Forelimb muscle (tissue), 1 donor: ENCODE measurements around the gene TMEM150A. TPM values are rescaled to one million over a fixed set of nuclear protein-coding genes. Genes with fewer than 3 reads are reported as not detected.
"Not testable (repeated sequence)": the region's sequence is repeated elsewhere in the genome, so short reads cannot be mapped to it uniquely, and the experiment has no call there.

Source experiments
- DNase-seq: peaks from one replicate; pipeline ENCODE4 v3.0.0-alpha.2; 2013; ENCODE audit warnings: low read depth
- polyA plus RNA-seq: library from polyadenylated mRNA; unstranded; fragments of 120-200 nt; gene quantifications from one replicate; pipeline ENCODE4 v1.2.1, GENCODE V29; 2013; ENCODE audit not compliant: insufficient read length

Gene TMEM150A
- polyA plus RNA-seq, 1 donor = 9.9 TPM

DNA sequence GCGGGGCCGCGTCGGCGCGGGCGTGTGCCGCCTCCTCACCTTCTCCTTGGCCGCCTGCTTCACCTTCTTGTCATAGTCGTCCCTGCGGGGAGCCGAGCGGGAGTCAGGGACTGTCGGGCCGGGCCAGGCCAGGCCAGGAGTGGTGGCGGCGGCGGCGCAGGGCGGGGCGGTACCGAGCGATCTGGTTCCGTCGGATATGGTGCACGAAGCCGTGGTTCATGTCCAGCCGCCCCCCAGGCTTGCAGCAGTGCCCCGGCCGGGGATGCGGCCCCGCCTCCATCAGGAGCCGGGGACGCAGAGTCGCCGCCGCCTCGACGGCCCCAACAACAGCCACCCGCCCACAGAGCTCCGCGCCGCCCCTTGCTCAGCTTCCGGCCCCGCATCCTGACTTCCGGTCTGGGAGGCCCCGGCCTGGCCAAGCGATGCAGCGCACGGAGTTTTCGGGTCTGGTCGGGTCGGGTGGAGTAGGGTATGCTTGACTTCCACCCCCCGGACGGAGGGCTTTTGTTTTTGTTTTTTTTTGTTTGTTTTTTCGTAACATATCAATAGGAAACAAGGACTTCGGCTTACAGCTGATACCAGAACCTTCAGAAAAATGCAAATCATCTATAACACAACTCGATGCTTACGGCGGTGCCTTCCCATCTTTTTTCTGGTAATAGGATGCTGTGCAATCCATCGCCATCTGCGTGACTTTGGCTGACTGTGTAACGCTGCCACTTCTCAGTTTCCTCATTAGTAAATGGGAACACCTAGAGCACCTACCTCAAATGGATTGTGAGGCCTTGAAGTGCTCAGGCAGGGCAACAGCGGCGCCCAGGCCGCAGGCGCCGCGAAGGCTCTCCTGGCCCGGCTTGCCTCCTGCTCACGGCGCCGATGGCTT lies 9.4 kb upstream of the TMEM150A start, which contains the start of gene C2orf68:
C2orf68 (minus strand) TSS at position 362 of the 883 bp plus-strand sequence; CDS start at position 280, 82 bp downstream.
- DNase-seq = peak; percentile 69

DNA sequence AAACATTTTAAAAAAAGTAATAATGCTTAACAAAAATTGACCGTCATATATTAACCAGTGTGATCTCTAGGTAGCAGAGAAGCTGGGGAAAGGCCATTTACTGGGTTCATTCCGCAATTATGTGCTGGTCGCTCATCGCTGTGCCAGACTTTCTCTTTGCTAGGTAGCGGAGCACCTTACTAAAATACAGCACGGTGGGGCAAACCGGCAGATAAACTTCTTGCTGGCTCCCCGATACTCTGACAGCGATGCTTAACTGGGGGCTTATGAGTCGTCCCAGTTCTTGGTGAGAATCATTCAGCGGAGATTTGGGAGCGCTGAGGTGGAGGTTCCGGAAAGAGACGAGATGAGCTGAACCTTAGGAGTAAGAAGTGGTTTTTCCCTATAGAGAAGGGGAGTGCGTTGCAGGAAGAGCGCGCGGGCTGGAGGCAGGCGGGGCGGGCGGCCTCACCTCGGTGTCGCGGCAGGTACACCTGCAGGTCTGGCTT lies 8.8 kb upstream of the TMEM150A start:
- DNase-seq = no peak

DNA sequence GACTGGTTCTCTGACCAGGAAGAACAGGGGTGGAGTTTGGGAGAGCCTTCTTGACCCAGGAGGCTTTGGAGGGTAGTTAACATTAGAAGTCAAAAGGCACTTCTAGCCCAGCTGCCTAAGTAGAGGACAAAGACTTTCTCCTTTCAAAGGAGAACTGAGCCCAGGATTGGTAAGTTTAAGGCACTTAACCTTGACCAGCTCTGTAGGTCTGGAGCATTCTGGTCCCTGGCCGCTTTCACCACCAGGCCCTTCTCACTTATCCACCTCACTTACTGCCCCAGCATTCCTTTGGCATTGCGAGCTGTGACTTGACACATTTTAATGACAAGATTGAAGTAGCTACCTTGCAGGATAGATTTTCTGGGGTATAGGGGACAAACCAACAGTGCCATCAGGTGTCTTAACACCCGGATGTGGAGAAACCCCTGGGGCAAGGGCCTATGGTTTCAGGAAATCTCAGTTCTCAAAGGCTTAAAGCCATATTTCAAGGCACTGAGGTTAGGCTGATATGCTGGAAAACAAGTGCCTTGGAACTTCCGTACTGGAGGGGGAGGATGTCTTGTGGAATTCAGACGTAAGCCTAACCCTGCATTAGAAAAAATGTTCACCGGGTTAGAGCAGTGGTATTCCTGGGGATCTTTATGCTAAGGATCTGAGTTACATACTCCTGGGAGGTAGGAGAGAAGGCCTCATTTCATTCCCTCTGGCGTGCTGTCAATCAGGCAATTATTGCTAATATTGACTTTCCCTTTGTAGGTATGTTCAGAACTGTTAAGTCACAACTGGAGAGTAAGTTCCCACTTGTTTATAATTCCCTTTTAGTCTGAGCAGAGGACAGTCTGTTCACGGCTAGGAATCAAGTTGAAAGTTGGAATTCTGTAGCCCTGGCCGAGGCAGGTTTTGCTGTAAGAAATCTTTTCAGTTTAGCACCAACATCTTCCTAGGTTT lies 5.0 kb upstream of the TMEM150A start:
- DNase-seq = no peak

DNA sequence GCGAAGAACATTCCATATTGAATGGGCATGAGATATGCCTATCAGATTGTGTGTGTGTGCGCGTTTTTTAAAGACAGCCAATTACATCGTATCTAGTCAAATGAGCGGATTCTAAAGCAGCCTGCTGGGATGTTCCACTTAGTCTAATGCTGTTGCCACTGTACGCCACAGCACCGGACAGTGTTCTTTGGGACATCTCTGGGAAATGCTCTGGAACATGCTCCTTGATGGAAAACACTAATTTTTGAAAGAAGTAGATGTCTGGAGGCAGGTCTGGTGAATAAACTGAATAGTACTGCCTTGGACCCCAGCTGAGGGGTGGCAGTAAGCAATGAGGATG lies 3.6 kb upstream of the TMEM150A start:
- DNase-seq = no peak

DNA sequence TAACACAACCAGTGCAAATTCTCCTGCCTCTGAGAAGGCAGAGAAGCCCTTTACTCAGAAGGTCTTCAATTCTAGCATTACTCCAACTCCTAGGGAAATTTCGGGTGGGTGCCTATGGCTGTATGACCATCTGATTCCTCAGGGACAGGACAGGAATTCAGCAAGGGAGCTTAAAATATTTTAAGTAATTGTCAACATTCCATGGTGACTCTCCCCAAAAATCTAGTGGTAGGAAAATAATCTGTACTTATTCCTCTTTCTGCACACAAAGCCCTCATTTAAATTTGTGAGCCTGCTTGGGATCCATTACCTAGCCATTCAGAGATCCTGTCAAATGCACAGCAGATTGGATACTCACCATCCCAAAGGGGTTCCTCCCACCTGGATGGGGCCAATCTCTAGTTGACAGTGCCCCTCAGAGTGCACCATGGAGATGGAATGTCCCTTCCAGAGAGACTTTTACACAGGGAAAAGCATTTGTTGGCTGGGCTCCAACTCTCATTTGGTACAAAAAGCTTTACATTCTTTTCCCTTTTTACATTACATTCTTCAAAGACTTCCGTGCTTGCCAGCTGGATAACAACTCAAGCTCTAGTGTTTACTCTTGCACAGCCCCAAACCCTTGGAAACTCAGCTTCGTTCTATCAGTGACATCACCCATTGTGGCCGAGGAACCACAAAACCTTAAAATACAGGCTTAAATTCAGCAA lies 3.1 kb upstream of the TMEM150A start:
- no peak for DNase-seq

DNA sequence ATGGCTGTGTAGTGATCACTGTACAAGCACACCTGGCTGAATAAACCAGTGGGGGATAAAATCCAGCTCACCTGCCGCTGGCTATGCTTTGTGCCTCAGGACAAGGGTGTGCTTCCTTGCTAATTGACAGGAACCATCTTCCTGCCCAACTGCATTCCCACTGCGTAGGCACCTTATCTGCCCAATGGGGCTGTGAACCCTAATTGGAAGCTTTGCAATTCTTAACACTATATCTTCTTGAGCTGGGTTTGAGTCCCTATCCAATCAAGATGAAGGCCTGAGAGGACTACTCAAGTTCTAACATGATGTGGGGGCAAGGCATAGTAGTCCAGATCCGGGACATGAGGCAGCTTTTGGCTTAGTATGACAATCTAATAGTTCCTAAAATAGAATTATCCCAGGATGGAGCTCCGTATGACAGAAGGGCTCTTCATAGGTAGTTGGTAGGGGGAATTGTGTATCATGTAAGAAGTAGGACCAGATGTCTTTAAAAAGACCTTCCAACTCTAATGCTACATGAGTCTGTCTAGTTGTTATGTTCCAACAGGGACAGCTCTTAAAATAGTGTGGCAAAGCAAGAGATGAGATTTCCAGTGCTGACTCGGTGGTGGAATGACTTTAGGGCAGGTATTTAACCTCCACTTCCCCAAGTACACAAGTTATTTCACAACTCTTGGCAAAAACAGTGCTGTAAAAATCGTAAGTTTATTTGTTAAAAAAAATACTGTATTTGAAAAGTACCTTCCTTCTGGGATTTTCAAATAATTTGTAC lies 2.3 kb upstream of the TMEM150A start:
- no peak for DNase-seq

DNA sequence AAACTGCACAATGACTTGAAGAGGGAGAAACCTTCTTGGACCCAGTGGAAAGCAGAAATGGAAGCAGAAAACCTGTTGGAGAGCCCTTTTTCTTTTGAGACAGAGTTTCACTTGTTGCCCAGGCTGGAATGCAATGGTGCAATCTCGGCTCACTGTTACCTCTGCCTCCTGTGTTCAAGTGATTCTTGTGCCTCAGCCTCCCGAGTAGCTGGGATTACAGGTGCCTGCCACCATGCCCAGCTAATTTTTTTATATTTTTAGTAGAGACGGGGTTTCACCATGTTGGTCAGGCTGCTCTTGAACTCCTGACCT lies 1.6 kb upstream of the TMEM150A start:
- not testable (repeated sequence) for DNase-seq

DNA sequence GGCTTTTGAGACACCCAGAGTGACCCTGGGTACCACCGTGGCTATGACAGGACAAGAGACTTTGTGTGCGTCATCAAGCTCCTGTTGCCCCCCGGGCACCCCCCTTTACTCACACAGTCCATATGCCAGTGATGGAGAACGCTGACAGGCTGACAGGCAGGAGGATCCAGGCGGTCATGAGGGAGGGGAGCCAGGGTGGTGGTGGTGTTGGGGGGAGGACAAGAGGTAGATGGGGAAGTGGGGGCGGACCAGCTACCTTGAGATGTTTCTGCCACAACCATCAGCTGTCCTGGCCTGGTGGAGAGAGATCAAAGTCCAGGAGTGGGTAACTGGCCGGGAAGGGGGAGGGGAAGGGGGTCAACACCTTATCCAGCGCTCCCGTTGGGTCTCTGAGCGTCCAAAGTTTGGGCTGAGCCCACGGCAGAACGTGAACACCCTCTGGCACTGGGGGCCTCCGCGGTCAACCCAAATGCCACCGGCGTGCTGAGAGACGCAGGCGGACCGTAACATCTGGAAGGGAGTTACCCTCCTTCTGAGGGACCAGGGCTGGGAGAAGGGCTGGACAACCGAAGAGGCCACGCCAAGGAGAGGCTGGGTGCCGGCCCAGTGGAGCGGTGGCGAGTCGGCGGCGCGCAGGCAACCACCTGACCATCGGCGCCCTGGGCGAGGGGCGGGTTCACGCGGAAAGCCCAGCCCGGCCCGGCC lies 575 bp downstream of the TMEM150A start:
- DNase-seq = no peak

DNA sequence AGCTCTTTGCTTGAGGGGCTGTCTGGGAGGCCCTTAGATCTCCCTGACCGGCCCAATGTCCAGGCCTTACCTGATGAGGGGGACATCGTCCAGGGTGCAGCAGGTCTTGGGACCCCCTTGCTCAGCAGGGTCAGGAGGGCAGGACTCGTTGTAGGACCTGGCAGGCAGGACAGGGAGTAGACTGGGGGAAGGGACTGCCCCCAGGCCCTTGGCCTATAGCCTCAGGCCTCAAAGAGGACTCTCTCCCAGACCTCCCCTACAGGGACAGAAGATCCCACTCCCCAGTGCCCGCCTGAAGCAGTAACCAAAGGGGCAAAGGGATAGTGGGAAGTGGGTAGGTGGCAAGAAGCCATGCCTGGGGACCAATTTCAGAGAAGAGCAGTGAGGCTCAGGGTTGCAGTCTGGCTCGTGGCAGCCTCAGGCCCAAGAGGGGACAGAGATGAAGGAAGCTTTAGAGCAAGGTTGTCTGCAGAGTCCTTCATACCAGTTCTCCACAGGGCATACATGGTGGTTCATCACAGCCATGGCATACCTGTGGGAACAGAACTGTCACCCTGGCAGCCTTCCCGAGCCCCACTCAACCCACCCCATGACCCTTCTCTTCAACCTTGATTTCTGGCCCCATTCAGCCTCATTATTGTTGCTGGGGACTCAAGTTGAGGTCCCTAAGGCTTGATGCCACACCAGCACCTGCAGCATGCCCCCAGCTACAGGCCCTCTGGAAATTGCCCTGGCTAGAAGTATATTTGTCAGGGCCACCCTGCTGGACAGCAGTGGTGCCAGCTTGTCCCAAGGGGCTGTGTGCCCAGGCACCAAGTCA lies 1.3 kb downstream of the TMEM150A start:
- no peak for DNase-seq

DNA sequence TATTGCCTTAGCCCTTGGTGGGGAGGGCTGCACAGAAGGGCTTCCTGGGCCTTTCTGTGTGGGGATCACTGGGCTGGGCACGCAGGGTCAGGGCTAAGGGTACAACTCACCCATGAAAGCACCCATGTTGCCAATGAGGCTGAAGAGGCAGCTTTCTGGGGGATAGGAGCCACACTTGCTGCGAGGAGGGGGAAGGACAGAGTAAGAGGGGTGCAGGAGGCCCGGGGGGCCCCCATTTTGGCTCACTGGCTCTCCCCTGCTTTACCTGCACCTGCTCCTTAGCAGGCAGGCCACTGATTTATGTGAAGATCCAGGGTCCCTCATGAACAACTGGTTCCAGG lies 2.3 kb downstream of the TMEM150A start:
- DNase-seq = no peak

DNA sequence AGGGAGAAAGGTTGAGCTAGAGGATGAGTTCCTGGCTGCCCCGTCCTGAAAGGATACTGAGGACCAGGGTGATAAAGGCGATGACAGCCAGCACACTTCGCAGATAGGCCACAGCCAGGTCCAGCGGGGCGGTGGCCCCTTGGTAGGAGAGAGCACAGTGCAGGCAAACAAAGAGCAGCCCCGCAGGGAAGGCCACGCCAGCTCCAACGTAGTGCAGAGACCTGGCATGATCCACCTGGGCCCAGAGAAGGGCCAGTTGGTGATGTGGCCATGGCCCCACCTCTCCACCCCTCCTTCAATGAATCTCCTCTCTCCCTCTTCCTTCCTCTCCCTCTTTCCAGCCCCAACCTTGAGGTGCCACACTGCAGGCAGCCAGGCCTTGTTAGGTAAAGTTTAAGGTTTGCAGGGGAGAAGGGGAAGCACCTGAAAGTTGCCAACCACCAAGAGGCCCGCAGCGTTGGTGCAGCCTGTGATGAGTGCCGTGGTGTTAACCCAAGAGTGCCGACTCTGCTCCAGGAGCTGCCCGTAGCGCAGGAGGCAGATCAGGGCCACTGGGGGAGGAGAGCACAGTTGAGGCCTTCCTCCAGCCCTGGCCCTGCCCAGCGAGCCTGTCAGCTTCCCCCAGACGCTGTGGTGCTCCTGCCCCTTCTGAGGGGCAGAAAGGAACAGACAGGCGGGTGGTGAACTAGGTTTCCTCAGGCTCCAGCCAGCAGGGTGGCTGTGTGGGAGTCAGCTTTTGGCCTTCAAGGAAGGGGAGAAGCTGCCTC lies 2.8 kb downstream of the TMEM150A start:
- DNase-seq = no peak

DNA sequence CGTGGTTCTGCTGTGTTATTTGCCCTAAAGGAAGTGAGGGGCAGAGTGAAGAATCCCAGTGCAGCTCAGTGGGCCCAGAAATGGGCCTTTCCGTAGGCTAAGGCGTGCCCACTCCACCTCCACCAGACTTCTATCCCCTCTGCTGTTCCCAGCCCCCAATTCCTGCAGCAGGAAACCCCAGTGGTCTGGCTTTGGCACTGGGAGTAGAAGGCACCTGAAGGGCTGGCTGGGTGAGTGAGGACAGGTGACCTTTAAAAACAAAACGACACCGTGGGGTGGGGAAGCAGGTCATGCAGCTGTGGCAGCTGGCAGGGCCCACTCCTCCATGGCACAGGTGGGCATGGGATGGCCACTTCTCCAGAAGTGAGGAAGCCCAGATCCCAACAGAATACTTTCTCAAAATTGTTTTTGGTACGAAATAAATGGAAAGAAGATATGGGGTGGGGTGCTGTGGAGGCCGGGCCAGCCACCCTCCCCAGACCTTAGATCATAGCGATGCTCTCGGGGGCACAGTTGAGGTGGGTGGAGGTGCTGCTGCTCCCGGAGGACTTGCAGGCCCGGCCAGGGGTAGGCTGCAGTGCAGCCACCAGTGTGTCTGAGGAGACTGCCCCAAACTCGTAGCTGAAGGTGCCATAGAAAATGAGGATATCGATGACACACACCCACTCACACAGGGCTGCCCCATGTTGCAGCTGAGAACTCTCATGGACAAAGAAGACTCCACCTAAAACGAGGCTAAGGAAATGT lies 3.7 kb downstream of the TMEM150A start:
- DNase-seq = no peak

DNA sequence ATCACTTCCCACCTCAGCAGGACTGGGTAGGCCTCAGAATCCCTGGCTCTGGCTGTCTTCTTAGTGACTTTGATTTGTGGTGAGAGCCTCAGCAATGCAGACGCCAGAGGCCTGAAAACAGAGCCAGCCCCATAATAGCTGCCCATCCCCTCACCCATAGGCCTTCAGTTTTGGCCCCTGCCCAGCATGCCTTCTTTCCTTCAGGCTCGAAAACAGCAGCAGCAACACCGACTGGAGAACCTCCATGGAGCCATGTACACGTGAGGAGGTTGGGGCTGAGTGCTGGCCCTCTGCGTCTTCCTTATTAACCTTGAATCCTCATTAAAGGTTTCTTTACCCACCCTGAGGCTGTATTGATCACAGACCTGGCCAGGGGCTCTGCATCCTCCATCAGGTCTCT lies 5.3 kb downstream of the TMEM150A start:
- DNase-seq = no peak

DNA sequence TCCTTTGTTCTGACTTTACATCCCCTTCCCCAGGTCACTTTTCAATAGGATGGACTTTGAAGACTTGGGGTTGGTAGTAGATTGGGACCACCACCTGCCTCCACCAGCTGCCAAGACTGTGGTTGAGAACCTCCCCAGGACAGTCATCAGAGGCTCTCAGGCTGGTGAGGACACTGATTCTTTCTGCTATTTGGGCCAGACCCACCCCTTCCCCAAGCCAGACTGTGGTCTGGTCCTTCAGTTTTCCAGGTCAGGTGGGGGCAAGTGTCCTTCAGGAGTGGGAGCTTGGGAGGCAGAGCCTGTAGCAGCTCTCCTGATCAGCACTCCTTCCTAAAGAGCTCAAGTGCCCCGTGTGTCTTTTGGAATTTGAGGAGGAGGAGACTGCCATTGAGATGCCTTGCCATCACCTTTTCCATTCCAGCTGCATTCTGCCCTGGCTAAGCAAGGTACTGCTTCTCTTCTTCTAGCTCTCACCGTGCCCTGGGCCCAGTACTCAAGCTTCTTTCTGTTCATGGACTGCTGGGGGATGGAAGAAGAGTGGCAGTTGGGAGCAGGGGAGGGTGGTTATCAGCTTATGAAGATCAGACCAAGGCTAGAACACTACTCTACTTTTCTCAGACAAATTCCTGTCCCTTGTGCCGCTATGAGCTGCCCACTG lies 5.9 kb downstream of the TMEM150A start:
- no peak for DNase-seq

DNA sequence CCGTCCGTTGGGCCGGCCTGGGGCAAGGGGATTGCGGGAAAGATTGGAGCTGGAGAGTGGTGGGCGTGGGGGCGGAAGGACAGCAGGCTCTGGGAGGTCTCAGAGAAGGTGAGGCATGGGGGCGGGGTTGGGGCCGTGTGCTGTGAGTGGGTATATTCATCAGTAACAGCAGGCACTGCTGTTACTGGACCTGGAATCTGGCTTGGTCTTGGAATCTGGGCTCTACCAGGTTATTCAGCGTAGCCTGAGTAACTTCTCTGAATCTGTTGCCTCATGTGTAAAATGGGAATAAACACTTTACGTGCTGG lies 6.5 kb downstream of the TMEM150A start:
- no peak for DNase-seq

DNA sequence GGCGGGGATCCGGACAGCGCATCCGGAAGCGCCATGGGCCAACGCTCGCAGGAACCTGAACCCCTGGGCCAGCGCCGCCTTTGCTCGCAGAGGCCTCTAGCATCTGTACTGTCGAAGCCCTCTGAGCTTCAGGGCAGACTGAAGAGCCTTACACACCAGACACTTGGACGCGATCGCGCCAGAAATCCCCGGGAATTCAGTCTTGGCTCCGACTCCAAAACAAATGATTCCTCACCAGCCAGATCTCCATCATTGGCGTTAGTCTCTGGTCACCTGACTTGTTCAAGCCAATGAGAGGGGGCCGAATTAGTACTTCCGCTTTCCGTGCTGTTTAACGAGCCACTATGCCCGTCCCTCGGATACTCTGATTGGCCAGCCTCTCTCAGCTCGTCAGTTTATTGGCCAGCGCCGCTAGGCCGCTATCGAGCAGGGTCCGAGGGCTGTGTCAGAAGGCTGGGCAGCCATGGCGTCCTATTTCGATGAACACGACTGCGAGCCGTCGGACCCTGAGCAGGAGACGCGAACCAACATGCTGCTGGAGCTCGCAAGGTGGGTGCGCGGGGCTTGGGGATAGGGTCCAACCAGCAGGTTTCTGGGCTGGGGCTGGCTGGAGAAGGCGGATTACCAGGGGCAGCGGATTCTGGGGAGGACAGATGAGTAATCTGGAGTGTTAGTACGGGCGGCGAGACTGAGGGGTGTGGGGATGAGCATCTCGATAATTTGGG lies 7.0 kb downstream of the TMEM150A start, which contains the start of gene RNF181:
RNF181 (plus strand) TSS at position 445 of the 725 bp plus-strand sequence; CDS start at position 464, 19 bp downstream.
- DNase-seq = peak; percentile 99

DNA sequence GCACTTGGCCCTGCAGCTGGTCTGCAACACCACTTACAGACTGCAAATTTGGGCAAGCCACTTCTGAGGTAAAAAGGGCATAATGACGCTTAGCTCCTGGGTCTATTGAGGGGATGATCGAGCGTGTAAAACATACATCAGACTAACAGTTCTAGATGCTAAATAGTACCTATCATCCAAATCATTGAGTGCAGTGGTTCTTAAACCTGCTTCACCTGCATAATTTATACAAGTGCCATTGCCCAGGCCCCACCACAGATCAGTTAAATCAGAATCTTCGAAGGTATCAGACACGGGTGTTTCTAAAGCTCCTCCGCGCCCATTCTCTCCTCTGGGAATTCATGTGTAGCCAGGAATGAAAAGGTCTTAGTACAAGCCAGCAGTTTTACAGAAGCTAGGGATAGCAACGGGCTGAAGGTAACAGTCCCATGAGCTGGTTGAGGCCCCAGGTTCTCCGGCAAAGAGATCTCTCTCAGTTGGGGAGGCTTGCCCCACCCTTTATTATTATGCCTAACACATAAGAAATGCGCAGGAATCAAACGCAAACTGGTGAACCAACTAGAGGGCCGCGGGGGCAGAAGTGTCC lies 7.7 kb downstream of the TMEM150A start:
- DNase-seq = no peak
